Thoracic aorta (tissue), 2 donors: Measurements from ENCODE around the gene RIIAD1. TPM values are rescaled to one million over a fixed set of nuclear protein-coding genes. Genes with fewer than 3 reads are reported as not detected.

Source experiments
- ATAC-seq: fragments of 150-250 bp; one replicate; pipeline ENCODE4 v1.8.0; 2017; ENCODE audit warnings: low read depth; ENCODE audit not compliant: insufficient number of reproducible peaks, low FRiP score
- DNase-seq: peaks from one replicate; pipeline ENCODE4 v3.0.0-alpha.2; 2020; ENCODE audit warnings: low spot score
- H3K27ac ChIP-seq, 2 donors: fragments of 200-600 bp; sonication (generic); 1 replicate in 1 of 2; 2 replicates in 1 of 2; pipeline ENCODE4 v1.5.1; 2016; ENCODE audit warnings: mild to moderate bottlenecking in 2 of 2, moderate library complexity in 2 of 2
- H3K27me3 ChIP-seq: fragments of 200-600 bp; sonication (generic); replicated peaks from 2 replicates; pipeline ENCODE4 v1.6.0; 2016; ENCODE audit warnings: mild to moderate bottlenecking; ENCODE audit not compliant: insufficient read depth
- H3K36me3 ChIP-seq: fragments of 200-600 bp; sonication (generic); one replicate; pipeline ENCODE4 v1.5.1; 2016
- H3K4me1 ChIP-seq, 2 donors: fragments of 200-600 bp; sonication (generic); 1 replicate in 1 of 2; 2 replicates in 1 of 2; pipeline versions ENCODE4 v1.5.1 to v1.6.0; 2016; ENCODE audit warnings: low read depth in 2 of 2, mild to moderate bottlenecking in 1 of 2; ENCODE audit not compliant: control insufficient read depth in 1 of 2
- H3K4me3 ChIP-seq: fragments of 200-600 bp; sonication (generic); 2 replicates; pipeline ENCODE4 v1.5.1; 2016; ENCODE audit warnings: mild to moderate bottlenecking
- H3K9me3 ChIP-seq: fragments of 200-600 bp; sonication (generic); 2 replicates; pipeline ENCODE4 v1.5.1; 2016
- total RNA-seq, 2 donors: library from RNA; depleted of rRNA; stranded (reverse); fragments of >200 nt; gene quantifications; one replicate each; pipeline versions ENCODE4 v1.1.0 to v1.2.3, GENCODE V29; 2016
- TF ChIP-seq, protein P1 (sequence below): fragments of 200-600 bp; sonication (generic); IDR thresholded peaks from one replicate; pipeline ENCODE4 v1.5.1; 2019; ENCODE audit warnings: antibody characterized with exemption

Gene RIIAD1
- total RNA-seq, 2 donors from 2014 or later = not detected

DNA sequence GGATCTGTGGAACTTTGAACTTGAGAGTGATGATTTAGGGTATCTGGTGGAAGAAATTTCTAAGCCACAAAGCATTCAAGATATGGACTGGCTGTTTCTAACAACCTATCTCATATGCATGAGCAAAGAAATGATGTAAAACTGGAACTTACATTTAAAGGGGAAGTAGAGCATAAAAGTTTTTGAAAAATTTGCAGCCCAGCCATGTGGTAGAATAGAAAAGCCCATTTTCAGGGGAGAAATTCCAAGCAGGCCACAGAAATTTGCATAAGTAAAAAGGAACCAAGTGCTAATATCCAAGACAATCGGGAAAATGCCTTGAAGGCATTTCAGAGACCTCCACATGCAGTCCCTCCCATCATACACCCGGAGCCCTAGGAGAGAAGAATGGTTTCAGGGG lies 15.7 kb downstream of the RIIAD1 start:
- Histone ChIP-seq H3K4me1 (no peaks in the 10 kb centered on the region), H3K27ac (no peak overlapping the region), H3K27me3 (no peaks in the 10 kb centered on the region), H3K9me3 (no peaks in the 10 kb centered on the region), H3K36me3 (no peaks in the 10 kb centered on the region), H3K4me3 (no peak overlapping the region)
- TF ChIP-seq, protein P1, sequence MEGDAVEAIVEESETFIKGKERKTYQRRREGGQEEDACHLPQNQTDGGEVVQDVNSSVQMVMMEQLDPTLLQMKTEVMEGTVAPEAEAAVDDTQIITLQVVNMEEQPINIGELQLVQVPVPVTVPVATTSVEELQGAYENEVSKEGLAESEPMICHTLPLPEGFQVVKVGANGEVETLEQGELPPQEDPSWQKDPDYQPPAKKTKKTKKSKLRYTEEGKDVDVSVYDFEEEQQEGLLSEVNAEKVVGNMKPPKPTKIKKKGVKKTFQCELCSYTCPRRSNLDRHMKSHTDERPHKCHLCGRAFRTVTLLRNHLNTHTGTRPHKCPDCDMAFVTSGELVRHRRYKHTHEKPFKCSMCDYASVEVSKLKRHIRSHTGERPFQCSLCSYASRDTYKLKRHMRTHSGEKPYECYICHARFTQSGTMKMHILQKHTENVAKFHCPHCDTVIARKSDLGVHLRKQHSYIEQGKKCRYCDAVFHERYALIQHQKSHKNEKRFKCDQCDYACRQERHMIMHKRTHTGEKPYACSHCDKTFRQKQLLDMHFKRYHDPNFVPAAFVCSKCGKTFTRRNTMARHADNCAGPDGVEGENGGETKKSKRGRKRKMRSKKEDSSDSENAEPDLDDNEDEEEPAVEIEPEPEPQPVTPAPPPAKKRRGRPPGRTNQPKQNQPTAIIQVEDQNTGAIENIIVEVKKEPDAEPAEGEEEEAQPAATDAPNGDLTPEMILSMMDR = no peak
- ATAC-seq (no peak), DNase-seq (no peak)

DNA sequence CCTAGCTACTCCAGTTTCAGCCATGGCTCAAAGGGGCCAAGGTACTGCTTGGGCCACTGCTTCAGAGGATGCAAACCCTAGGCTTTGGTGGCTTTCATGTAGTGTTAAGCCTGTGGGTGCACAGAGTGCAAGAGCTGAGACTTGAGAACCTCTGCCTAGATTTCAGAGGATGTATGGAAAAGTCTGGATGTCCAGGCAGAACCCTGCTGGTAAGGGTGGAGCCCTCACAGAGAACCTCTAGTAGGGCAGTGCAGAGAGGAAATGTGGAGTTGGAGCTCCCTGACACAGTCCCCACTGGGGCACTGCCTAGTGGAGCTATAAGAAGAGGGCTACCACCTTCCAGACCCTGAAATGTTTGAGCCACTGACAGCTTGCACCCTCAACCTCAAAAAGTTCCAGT lies 16.2 kb downstream of the RIIAD1 start:
- no peak overlapping the region for H3K27ac ChIP-seq
- H3K27me3 ChIP-seq = no peaks in the 10 kb centered on the region
- TF ChIP-seq, protein P1 = no peak
- H3K4me1 ChIP-seq = no peaks in the 10 kb centered on the region
- H3K36me3 ChIP-seq = no peaks in the 10 kb centered on the region
- no peaks in the 10 kb centered on the region for H3K9me3 ChIP-seq
- no peak for ATAC-seq
- H3K4me3 ChIP-seq = no peak overlapping the region
- DNase-seq = no peak

DNA sequence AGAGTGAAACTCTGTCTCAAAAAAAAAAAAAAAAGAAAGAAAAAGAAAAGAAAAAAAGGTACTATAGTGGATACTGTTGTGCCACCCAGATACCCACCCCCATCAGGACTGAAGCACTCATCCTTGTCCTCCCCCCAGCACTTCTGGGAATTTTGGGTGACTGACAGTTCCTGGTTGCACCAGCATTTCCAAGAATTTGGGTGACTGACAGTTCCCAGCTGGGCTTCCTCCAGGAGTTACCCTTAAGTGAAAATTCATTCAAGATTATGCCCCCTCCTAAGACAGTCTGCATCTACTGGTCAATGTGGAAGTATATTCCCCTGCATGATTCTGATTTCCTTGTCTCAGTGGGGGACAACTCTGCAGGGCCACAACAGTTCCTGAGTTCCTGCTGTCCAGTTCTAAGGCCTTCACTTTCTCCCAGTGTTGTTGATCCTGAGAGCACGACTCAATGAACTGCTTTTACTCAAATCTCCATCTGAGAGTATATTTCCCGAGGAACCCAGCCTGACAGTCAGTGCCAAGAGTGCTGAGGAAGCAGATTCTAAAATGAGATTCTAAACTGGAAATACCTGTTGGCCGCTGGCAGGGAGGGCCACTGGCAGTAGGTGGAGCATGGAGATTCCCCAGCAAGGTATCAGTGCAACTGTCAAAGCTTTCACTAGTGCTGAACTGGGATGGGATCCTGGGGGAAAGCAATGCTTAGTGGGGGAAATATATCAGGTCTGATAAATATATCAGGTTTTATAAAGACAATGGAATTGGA lies 18.5 kb downstream of the RIIAD1 start:
- no peaks in the 10 kb centered on the region for H3K4me1 ChIP-seq
- no peak overlapping the region for H3K27ac ChIP-seq
- ATAC-seq (no peak), DNase-seq (no peak)
- TF ChIP-seq, protein P1 = no peak
- H3K27me3 ChIP-seq = no peaks in the 10 kb centered on the region
- H3K4me3 ChIP-seq = no peak overlapping the region
- no peaks in the 10 kb centered on the region for H3K36me3 ChIP-seq
- no peaks in the 10 kb centered on the region for H3K9me3 ChIP-seq

DNA sequence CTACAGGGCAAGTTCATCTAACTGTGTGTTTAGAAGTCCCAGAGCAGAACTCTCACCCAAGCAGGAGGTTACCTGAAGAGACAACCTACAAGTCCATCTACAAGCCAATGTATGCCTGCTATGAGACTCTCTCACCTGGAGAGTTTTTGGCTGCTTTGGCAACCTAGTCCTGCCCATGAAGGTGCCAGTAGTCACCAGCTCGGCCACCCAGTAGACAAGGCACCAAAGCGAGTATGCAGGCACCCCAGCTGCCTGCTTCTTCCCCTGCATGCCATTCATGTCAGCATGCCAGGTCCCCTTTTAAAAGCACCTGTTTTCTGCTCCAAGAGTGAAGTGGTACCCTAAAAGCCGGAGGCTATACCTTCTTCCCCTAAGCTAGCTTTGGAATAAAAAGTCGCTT lies 20.2 kb downstream of the RIIAD1 start:
- no peak for ATAC-seq

DNA sequence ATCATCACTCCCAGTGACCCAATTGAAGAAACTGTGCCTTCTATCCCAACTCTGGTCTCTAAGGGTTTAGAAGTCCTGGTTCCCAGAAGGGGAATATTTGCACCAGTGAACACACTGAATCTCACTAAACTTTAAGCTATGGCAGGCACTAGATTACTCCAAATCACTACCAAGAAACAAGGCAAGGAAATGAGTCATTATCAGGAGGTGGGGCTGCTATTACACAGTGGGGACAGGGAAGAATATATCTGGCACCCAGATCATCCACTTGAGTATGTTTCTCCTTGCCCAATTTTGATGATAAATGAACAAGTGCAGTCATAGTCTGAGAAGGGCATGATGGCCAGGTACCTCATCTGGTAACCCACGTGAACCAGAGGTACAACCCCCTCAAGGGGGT lies 35.0 kb downstream of the RIIAD1 start:
- no peak for ATAC-seq
- H3K27me3 ChIP-seq = no peaks in the 10 kb centered on the region
- no peak overlapping the region for H3K4me3 ChIP-seq
- H3K36me3 ChIP-seq = peaks cover 1% of the 10 kb centered on the region
- no peaks in the 10 kb centered on the region for H3K9me3 ChIP-seq
- H3K27ac ChIP-seq = no peak overlapping the region
- H3K4me1 ChIP-seq = no peaks in the 10 kb centered on the region
- TF ChIP-seq, protein P1 = no peak
- DNase-seq = no peak

More for the DNA sequence above, 20.2 kb downstream of the RIIAD1 start:
- no peaks in the 10 kb centered on the region for H3K27me3 ChIP-seq
- no peaks in the 10 kb centered on the region for H3K4me1 ChIP-seq
- H3K27ac ChIP-seq = no peak overlapping the region
- TF ChIP-seq, protein P1 = no peak
- no peaks in the 10 kb centered on the region for H3K9me3 ChIP-seq
- H3K36me3 ChIP-seq = no peaks in the 10 kb centered on the region
- no peak for DNase-seq
- H3K4me3 ChIP-seq = no peak overlapping the region
